Smooth muscle cell (in vitro differentiated cells): ENCODE measurements around the gene TSPAN5. TPM values are rescaled to one million over a fixed set of nuclear protein-coding genes. Genes with fewer than 3 reads are reported as not detected.

Source experiments
- DNase-seq: peaks from one replicate; lab custom pipeline; 2025; ENCODE audit not compliant: unreplicated experiment; lab: John Stamatoyannopoulos, UW
- H2AFZ ChIP-seq: fragments of 200-600 bp; sonication (generic); 2 replicates; pipeline ENCODE4 v1.6.0; 2016; ENCODE audit warnings: antibody characterized with exemption, low read depth, mild to moderate bottlenecking
- H3F3A ChIP-seq: fragments of 200-600 bp; sonication (generic); 2 replicates; pipeline ENCODE4 v1.6.0; 2017; ENCODE audit warnings: antibody characterized with exemption, low read depth
- H3K27ac ChIP-seq: fragments of 200-600 bp; sonication (generic); 2 replicates; pipeline ENCODE4 v1.5.1; 2016; ENCODE audit warnings: low read depth, mild to moderate bottlenecking
- H3K27me3 ChIP-seq: fragments of 200-600 bp; sonication (generic); 2 replicates; pipeline ENCODE4 v1.6.1; 2016; ENCODE audit warnings: low read depth, mild to moderate bottlenecking
- H3K36me3 ChIP-seq: fragments of 200-600 bp; sonication (generic); 2 replicates; pipeline ENCODE4 v1.5.1; 2016; ENCODE audit warnings: low read depth
- H3K4me1 ChIP-seq: fragments of 200-600 bp; sonication (generic); 2 replicates; pipeline ENCODE4 v1.5.1; 2016; ENCODE audit warnings: low read depth
- H3K4me2 ChIP-seq: fragments of 200-600 bp; sonication (generic); 2 replicates; pipeline ENCODE4 v1.6.0; 2016; ENCODE audit warnings: mild to moderate bottlenecking
- H3K4me3 ChIP-seq: fragments of 200-600 bp; sonication (generic); 2 replicates; pipeline ENCODE4 v1.5.1; 2016; ENCODE audit warnings: mild to moderate bottlenecking
- H3K79me2 ChIP-seq: fragments of 200-600 bp; sonication (generic); 2 replicates; pipeline ENCODE4 v1.6.0; 2016; ENCODE audit warnings: low read depth, mild to moderate bottlenecking
- H3K9ac ChIP-seq: fragments of 200-600 bp; sonication (generic); 2 replicates; pipeline ENCODE4 v1.6.0; 2016; ENCODE audit warnings: low read depth
- H3K9me3 ChIP-seq: fragments of 200-600 bp; sonication (generic); replicated peaks from 2 replicates; pipeline ENCODE4 v1.5.1; 2016; ENCODE audit warnings: low read depth
- H4K20me1 ChIP-seq: fragments of 200-600 bp; sonication (generic); 2 replicates; pipeline ENCODE4 v1.6.0; 2016; ENCODE audit warnings: low read depth
- WGBS: methylation state at CpG from one replicate; pipeline ENCODE4 v1.1.7; 2016; ENCODE audit warnings: low lambda C conversion rate; 5-methylcytosine and 5-hydroxymethylcytosine counted together
- polyA plus RNA-seq: library from polyadenylated mRNA; unstranded; fragments of >200 nt; fragmentation: Nextera tagmentation; extraction: Ambion mirVana; gene quantifications from 2 replicates; pipeline ENCODE4 v1.2.1, GENCODE V29; 2016
- total RNA-seq: library from RNA; depleted of rRNA; stranded (reverse); fragments of >200 nt; gene quantifications from 2 replicates; pipeline ENCODE4 v1.2.3, GENCODE V29; 2014
- TF ChIP-seq, protein P1 (sequence below): fragments of 200-600 bp; sonication (generic); IDR thresholded peaks from 2 replicates; pipeline ENCODE4 v1.5.1; 2017; ENCODE audit warnings: borderline replicate concordance, mild to moderate bottlenecking, antibody characterized with exemption; ENCODE audit not compliant: insufficient read depth, poor library complexity, severe bottlenecking

The TSPAN5 gene
- total and polyA plus RNA-seq, 2 experiments from 2014 or later = 28.3 to 35.8 TPM

DNA sequence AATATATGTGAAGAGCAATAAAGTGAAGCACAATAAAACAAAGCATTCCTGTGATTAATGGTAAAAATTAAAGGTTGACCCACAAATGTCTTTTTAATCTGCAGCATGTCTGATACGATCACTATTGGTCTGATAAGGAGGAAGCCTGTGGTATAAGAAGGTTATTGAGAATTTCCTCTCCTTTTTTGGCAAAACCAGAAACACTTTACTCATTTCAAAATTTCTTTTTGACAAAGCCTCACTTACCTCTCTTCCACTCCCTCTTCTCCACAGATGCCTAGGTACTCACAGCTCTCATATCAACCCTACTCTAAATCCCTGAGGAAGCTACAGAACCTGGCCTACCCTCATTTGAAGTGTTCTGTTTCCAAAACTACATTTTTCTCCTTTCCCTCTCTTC, 56.1 kb downstream of the TSPAN5 start:
- Histone ChIP-seq H3K4me1 (peaks cover 15% of the 10 kb centered on the region), H3F3A (peaks cover 12% of the 10 kb centered on the region), H4K20me1 (no peaks in the 10 kb centered on the region), H3K27ac (peak overlapping the region; percentile 99), H3K9ac (peak overlapping the region; percentile 93), H3K79me2 (peaks cover 70% of the 10 kb centered on the region), H3K9me3 (peaks cover 4% of the 10 kb centered on the region), H3K4me2 (peak overlapping the region; percentile 57), H3K36me3 (peaks cover 3% of the 10 kb centered on the region), H3K27me3 (no peaks in the 10 kb centered on the region), H2AFZ (no peak overlapping the region), H3K4me3 (no peak overlapping the region)
- DNase-seq = no peak
- TF ChIP-seq, protein P1, sequence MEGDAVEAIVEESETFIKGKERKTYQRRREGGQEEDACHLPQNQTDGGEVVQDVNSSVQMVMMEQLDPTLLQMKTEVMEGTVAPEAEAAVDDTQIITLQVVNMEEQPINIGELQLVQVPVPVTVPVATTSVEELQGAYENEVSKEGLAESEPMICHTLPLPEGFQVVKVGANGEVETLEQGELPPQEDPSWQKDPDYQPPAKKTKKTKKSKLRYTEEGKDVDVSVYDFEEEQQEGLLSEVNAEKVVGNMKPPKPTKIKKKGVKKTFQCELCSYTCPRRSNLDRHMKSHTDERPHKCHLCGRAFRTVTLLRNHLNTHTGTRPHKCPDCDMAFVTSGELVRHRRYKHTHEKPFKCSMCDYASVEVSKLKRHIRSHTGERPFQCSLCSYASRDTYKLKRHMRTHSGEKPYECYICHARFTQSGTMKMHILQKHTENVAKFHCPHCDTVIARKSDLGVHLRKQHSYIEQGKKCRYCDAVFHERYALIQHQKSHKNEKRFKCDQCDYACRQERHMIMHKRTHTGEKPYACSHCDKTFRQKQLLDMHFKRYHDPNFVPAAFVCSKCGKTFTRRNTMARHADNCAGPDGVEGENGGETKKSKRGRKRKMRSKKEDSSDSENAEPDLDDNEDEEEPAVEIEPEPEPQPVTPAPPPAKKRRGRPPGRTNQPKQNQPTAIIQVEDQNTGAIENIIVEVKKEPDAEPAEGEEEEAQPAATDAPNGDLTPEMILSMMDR = no peak
- WGBS = 74% methylated on average over 1 of the region's 1 CpG

DNA sequence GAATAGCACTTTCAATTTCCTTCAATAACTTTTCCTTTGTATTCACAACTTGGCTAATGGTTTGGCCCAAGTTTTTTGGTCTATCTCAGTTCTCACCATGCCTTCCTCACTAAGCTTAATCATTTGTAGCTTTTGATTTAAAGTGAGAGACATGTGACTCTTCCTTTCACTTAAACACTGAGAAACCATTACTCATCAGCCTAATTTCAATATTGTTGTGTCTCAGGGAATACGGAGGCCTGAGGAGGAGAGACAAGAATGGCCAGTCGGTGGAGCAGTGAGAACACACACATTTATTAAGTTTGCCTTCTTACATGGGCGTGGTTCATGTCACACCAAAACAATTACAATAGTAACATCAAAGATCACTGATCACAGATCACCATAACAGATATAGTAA, 56.7 kb downstream of the TSPAN5 start:
- Histone ChIP-seq H3K4me1 (peaks cover 15% of the 10 kb centered on the region), H3K27ac (peak overlapping the region; percentile 99), H3K27me3 (no peaks in the 10 kb centered on the region), H2AFZ (no peak overlapping the region), H3K79me2 (peaks cover 64% of the 10 kb centered on the region), H3K36me3 (peaks cover 3% of the 10 kb centered on the region), H3K9me3 (peaks cover 4% of the 10 kb centered on the region), H3K9ac (peak overlapping the region; percentile 93), H3K4me2 (peak overlapping the region; percentile 57), H4K20me1 (no peaks in the 10 kb centered on the region), H3F3A (peaks cover 12% of the 10 kb centered on the region), H3K4me3 (no peak overlapping the region)
- DNase-seq = no peak
- TF ChIP-seq, protein P1 = no peak
- WGBS = 44% methylated on average over 3 of the region's 3 CpGs

DNA sequence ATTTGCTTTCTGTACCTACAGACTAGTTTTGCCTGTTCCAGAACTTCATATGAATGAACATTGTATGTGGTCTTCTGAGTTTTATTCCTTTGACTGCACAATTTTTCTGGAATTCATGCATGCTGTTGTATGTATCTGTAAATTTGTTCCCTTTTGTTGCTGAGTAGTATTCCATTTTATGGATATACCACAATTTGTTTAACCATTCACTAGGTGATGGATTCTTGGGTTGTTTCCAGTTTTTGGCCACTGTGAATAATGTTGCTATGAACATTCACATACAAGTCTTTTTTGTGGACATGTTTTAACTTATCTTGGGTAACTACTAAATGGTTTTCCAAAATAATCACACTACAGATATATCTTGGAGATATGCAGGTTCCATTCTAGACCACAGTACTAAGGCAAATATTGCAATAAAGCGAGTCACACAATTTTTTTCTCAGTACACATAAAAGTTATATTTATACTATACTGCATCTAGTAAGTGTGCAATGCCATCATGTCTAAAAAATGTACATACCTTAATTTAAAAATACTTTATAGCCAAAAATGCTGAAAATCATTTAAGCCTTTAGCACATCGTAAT, 58.7 kb downstream of the TSPAN5 start:
- no peak overlapping the region for H3K4me3 ChIP-seq
- peaks cover 44% of the 10 kb centered on the region for H3K79me2 ChIP-seq
- DNase-seq = no peak
- WGBS = 97% methylated on average over 2 of the region's 2 CpGs
- peaks cover 3% of the 10 kb centered on the region for H3K36me3 ChIP-seq
- H4K20me1 ChIP-seq = no peaks in the 10 kb centered on the region
- H2AFZ ChIP-seq = no peak overlapping the region
- H3K9ac ChIP-seq = no peak overlapping the region
- H3K27me3 ChIP-seq = no peaks in the 10 kb centered on the region
- H3F3A ChIP-seq = peaks cover 5% of the 10 kb centered on the region
- H3K4me1 ChIP-seq = peaks cover 15% of the 10 kb centered on the region
- TF ChIP-seq, protein P1 = no peak
- H3K9me3 ChIP-seq = peaks cover 4% of the 10 kb centered on the region
- H3K4me2 ChIP-seq = no peak overlapping the region
- no peak overlapping the region for H3K27ac ChIP-seq

GRCh38 chr4:98586962-98587354, 71.5 kb downstream of the TSPAN5 start:
- Histone ChIP-seq H3K4me1 (peaks cover 50% of the 10 kb centered on the region), H3K36me3 (no peaks in the 10 kb centered on the region), H3K27ac (peak overlapping the region; percentile 0), H3K4me3 (no peak overlapping the region), H3K79me2 (peaks cover 69% of the 10 kb centered on the region), H3F3A (peaks cover 4% of the 10 kb centered on the region), H3K9me3 (no peaks in the 10 kb centered on the region), H4K20me1 (peaks cover 14% of the 10 kb centered on the region), H3K27me3 (no peaks in the 10 kb centered on the region), H3K4me2 (no peak overlapping the region), H2AFZ (no peak overlapping the region), H3K9ac (no peak overlapping the region)
- WGBS = 82% methylated on average over 6 of the region's 6 CpGs
- no peak for DNase-seq
- TF ChIP-seq, protein P1 = no peak
